Ishikawa (cell line): ENCODE results near the gene CYSTM1.

Experiments used
- CEBPB ChIP-seq: IDR thresholded peaks from 2 replicates; pipeline ENCODE4 v1.6.1; 2012
- CREB1 ChIP-seq: IDR thresholded peaks from 2 replicates; pipeline ENCODE4 v1.6.1; 2012; ENCODE audit warnings: low read depth
- EGR1 ChIP-seq: IDR thresholded peaks from 2 replicates; pipeline ENCODE4 v1.6.1; 2012
- EP300 ChIP-seq: IDR thresholded peaks from 2 replicates; pipeline ENCODE4 v1.6.1; 2012; ENCODE audit warnings: borderline replicate concordance
- FOXM1 ChIP-seq: IDR thresholded peaks from 2 replicates; pipeline ENCODE4 v1.6.1; 2012; ENCODE audit warnings: low read depth, borderline replicate concordance
- MAX ChIP-seq: IDR thresholded peaks from 2 replicates; pipeline ENCODE4 v1.6.1; 2012
- NFIC ChIP-seq: IDR thresholded peaks from 2 replicates; pipeline ENCODE4 v1.6.1; 2012
- RAD21 ChIP-seq: IDR thresholded peaks from 2 replicates; pipeline ENCODE4 v1.6.1; 2012; ENCODE audit warnings: low read depth
- REST ChIP-seq: IDR thresholded peaks from 2 replicates; pipeline ENCODE4 v1.6.1; 2012; ENCODE audit warnings: low read depth, mild to moderate bottlenecking
- TAF1 ChIP-seq: IDR thresholded peaks from 2 replicates; pipeline ENCODE4 v1.6.1; 2012; ENCODE audit warnings: low read depth, mild to moderate bottlenecking
- TCF12 ChIP-seq: IDR thresholded peaks from 2 replicates; pipeline ENCODE4 v1.6.1; 2012; ENCODE audit warnings: low read depth
- TEAD4 ChIP-seq: IDR thresholded peaks from 2 replicates; pipeline ENCODE4 v1.6.1; 2012
- USF1 ChIP-seq: IDR thresholded peaks from 2 replicates; pipeline ENCODE4 v1.6.1; 2012
- YY1 ChIP-seq: IDR thresholded peaks from 2 replicates; pipeline ENCODE4 v1.6.1; 2012; ENCODE audit warnings: low read depth
- ZBTB7A ChIP-seq: IDR thresholded peaks from 2 replicates; pipeline ENCODE4 v1.6.1; 2012; ENCODE audit warnings: low read depth

CYSTM1 gene

GRCh38 chr5:140267201-140267540 is 92.2 kb downstream of the CYSTM1 start:
- no peak for TF ChIP-seq MAX
- no peak for TF ChIP-seq USF1
- TF ChIP-seq CEBPB, result no peak
- no peak for TF ChIP-seq FOXM1
- no peak for TF ChIP-seq REST
- TF ChIP-seq ZBTB7A, result no peak
- no peak for TF ChIP-seq YY1
- TF ChIP-seq EGR1, result no peak
- no peak for TF ChIP-seq NFIC
- TF ChIP-seq TCF12, result no peak
- no peak for TF ChIP-seq TAF1

GRCh38 chr5:140267559-140268018 is 92.6 kb downstream of the CYSTM1 start:
- TF ChIP-seq YY1 (no peak), CEBPB (no peak), EP300 (no peak), USF1 (no peak), ZBTB7A (no peak), CREB1 (no peak), EGR1 (no peak), RAD21 (no peak), REST (no peak), TEAD4 (no peak), TCF12 (no peak), NFIC (no peak)

- TF ChIP-seq YY1, result no peak
- no peak for TF ChIP-seq NFIC
- TF ChIP-seq TEAD4, result no peak
- no peak for TF ChIP-seq TAF1
- TF ChIP-seq EGR1, result no peak
- no peak for TF ChIP-seq EP300
- TF ChIP-seq MAX, result no peak
- TF ChIP-seq CREB1, result no peak
- no peak for TF ChIP-seq USF1
- TF ChIP-seq REST, result no peak
- TF ChIP-seq CEBPB, result no peak
- TF ChIP-seq ZBTB7A, result no peak
- TF ChIP-seq FOXM1, result no peak
- TF ChIP-seq RAD21, result no peak
- no peak for TF ChIP-seq TCF12
These were observed 95.0 kb downstream of the CYSTM1 start for GRCh38 chr5:140270008-140270407.

GRCh38 chr5:140273401-140273877 is 98.5 kb downstream of the CYSTM1 start:
- TF ChIP-seq YY1 (no peak), REST (no peak), TAF1 (no peak), NFIC (no peak), CEBPB (no peak), CREB1 (no peak), TCF12 (no peak)
